Measurements from ENCODE around the gene KATNAL2. TPM values are rescaled to one million over a fixed set of nuclear protein-coding genes. Genes with fewer than 3 reads are reported as not detected.

KATNAL2 gene
- total RNA-seq, 1 donor from 2014 or later: 5.2 TPM

DNA sequence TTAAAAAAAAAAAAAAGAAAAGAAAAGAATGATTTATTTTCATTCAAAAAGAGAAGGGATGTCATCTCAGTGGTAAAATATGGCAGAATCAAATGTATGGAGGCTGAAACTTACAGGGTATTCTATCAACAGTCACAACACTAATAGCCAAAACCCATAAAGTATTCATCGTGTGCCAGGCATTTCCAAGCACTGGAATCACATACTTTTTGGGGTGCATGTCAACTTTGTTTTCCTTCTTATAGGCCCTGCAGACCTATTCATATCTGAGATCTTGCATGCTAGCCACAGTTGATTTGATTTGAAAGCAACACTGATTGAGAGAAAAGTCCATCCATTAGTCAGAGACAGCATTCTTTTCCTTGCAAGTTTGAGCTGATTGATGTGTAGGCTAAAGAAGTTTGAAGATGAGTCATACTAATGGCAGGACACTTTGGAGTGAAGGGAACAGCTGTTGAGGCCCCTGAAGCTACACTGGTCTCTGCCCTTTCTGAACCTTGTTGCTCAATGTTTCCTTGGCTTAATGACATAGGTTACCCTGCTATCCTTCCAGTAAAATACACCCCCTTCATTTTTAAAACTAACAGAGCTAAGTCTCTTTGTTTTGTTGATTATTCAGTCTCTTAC lies 22.0 kb downstream of the KATNAL2 start:
- no peak for DNase-seq (ENCODE audit: extremely low spot score in 2 of 2)
- Histone ChIP-seq H3K27me3 (no peaks in the 10 kb centered on the region), H3K36me3 (no peaks in the 10 kb centered on the region), H3K4me3 (no peak overlapping the region), H3K4me1 (peaks cover 6% of the 10 kb centered on the region), H3K27ac (no peak overlapping the region), H3K9me3 (no peaks in the 10 kb centered on the region)
- intact Hi-C loops (cut with DNase I): no loop called here
- TF ChIP-seq, protein P1, sequence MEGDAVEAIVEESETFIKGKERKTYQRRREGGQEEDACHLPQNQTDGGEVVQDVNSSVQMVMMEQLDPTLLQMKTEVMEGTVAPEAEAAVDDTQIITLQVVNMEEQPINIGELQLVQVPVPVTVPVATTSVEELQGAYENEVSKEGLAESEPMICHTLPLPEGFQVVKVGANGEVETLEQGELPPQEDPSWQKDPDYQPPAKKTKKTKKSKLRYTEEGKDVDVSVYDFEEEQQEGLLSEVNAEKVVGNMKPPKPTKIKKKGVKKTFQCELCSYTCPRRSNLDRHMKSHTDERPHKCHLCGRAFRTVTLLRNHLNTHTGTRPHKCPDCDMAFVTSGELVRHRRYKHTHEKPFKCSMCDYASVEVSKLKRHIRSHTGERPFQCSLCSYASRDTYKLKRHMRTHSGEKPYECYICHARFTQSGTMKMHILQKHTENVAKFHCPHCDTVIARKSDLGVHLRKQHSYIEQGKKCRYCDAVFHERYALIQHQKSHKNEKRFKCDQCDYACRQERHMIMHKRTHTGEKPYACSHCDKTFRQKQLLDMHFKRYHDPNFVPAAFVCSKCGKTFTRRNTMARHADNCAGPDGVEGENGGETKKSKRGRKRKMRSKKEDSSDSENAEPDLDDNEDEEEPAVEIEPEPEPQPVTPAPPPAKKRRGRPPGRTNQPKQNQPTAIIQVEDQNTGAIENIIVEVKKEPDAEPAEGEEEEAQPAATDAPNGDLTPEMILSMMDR (IDR thresholded peaks at IDR 0.05): no peak
- TF ChIP-seq POLR2AphosphoS5 (IDR thresholded peaks at IDR 0.05; ENCODE audit: insufficient read depth in 1 of 2, low read depth in 1 of 2) (no peak), POLR2A (IDR thresholded peaks at IDR 0.05) (no peak)

DNA sequence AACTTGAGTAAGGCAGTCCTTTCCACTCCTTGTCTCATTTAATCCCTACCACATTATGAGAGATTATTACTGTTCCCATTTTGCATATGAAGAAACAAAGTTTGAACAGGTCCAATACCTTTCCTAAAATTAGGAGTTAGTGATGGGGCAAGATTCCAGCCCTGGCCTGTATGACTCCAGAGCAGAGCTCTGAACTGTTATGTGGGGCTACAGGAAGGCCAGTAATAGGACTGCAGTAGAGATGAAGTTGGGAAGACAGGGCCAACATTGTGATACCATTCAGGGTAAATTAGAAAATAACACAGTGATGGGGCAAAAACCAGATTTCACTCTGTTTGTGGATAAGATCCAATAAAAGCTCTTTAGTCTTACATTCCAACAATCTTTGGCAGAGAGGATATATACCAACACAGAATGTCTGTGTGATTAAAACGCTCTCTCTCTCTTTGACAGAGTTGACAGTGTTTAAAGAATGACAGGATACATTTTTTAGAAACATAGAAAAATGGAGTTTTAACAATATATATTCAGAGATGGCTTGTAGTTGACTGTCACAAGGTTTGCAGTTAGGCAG lies 22.7 kb downstream of the KATNAL2 start:
- no peak overlapping the region for H3K4me3 ChIP-seq
- TF ChIP-seq POLR2AphosphoS5 (IDR thresholded peaks at IDR 0.05; ENCODE audit: insufficient read depth in 1 of 2, low read depth in 1 of 2) (no peak), POLR2A (IDR thresholded peaks at IDR 0.05) (no peak)
- no peak overlapping the region for H3K27ac ChIP-seq
- no peaks in the 10 kb centered on the region for H3K27me3 ChIP-seq
- H3K36me3 ChIP-seq: no peaks in the 10 kb centered on the region
- intact Hi-C loops (cut with DNase I): no loop called here
- DNase-seq (ENCODE audit: extremely low spot score in 2 of 2): no peak
- no peaks in the 10 kb centered on the region for H3K9me3 ChIP-seq
- H3K4me1 ChIP-seq: peaks cover 6% of the 10 kb centered on the region

DNA sequence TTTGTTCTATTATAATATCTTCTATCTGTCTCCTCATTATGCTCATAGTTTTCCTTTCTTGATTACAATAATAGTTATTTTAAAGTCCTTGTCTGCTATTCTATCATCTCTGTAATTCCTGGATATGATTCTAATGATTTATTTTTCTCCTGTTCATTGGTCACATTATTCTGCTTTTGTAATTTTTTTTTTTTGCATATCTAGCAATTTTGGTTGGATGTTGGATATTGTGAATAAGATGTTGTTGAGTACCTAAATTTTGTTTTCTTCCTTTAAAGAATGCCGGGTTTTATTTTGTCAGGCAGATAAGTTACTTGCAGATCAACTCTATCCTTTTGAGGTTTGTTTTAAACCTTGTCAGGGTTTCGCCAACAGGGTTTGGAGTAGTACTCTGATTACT lies 25.2 kb downstream of the KATNAL2 start:
- no peak for TF ChIP-seq POLR2A (IDR thresholded peaks at IDR 0.05)
- no peak overlapping the region for H3K4me3 ChIP-seq
- intact Hi-C loops (cut with DNase I): no loop called here
- DNase-seq (ENCODE audit: extremely low spot score in 2 of 2): no peak
- no peak overlapping the region for H3K27ac ChIP-seq
- H3K27me3 ChIP-seq: no peaks in the 10 kb centered on the region
- H3K36me3 ChIP-seq: no peaks in the 10 kb centered on the region
- H3K9me3 ChIP-seq: no peaks in the 10 kb centered on the region
- peaks cover 6% of the 10 kb centered on the region for H3K4me1 ChIP-seq

DNA sequence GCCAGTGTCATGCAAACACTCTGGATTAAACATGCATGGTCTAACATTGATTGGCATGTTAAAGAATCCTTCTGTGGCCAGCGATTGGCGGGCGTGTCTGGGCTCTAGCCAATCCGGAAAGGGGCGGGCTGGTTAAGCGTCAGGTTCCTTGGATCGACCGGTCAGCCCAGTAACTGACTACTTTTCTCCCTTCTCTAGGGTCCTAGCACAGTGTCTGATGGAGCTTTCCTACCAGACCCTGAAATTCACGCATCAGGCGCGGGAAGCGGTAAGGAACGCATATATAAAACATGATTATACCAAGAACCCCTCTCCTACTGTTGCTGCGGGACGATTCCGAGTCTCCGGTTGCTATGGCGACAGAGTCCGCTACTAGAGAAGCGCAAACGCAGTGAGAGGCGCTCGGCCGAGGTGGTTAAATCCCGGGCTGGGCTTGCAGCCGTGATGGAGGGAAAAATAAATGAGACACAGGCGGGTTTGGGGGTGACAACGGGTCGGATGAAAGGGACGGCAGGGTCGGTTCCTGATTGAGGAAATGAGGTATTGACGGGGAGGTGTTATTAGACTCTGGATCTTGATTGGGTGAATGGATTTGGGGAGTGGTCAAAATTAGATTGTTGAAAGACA lies 29.4 kb downstream of the KATNAL2 start:
- no peaks in the 10 kb centered on the region for H3K4me1 ChIP-seq
- peak overlapping the region; percentile 46 to 52 for H3K4me3 ChIP-seq
- no peak overlapping the region for H3K27ac ChIP-seq
- no peaks in the 10 kb centered on the region for H3K36me3 ChIP-seq
- H3K9me3 ChIP-seq: no peaks in the 10 kb centered on the region
- no peaks in the 10 kb centered on the region for H3K27me3 ChIP-seq
- TF ChIP-seq POLR2A (IDR thresholded peaks at IDR 0.05) (no peak), POLR2AphosphoS5 (IDR thresholded peaks at IDR 0.05; ENCODE audit: insufficient read depth in 1 of 2, low read depth in 1 of 2) (no peak)
- TF ChIP-seq, protein P1 (IDR thresholded peaks at IDR 0.05): no peak
- DNase-seq (ENCODE audit: extremely low spot score in 2 of 2): no peak
- intact Hi-C loops (cut with DNase I): no loop called here

DNA sequence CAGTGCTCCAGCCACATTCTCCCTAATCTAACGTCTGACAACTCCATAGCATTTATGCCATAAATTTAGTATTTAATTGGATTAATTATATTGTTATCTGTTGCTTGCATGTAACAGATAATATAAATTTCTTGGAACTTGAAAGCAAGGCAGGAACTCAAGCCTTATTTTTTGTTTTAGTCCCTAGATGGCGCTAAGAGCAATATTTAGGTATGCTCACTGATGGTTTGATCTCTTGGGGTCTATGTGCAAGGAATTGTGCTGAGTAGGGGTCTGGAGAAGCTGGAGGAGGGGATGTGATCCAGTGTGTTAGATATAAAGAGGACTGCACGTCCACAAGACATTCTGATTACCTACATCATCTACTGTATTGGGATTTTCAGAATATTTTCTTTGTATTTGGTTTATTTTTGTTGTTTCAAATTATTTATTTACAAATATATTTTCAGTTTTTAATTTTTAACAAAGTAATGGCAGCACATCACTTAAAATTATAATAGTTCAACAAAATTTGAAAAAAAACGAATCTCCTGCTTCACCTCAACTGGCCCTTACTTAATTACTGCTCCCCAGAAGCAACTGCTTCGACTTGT lies 32.8 kb downstream of the KATNAL2 start:
- H3K36me3 ChIP-seq: no peaks in the 10 kb centered on the region
- H3K4me1 ChIP-seq: no peaks in the 10 kb centered on the region
- DNase-seq (ENCODE audit: extremely low spot score in 2 of 2): no peak
- H3K9me3 ChIP-seq: no peaks in the 10 kb centered on the region
- no peaks in the 10 kb centered on the region for H3K27me3 ChIP-seq
- H3K27ac ChIP-seq: no peak overlapping the region
- no peak overlapping the region for H3K4me3 ChIP-seq
- intact Hi-C loops (cut with DNase I): no loop called here
- no peak for TF ChIP-seq POLR2AphosphoS5 (IDR thresholded peaks at IDR 0.05; ENCODE audit: insufficient read depth in 1 of 2, low read depth in 1 of 2)

DNA sequence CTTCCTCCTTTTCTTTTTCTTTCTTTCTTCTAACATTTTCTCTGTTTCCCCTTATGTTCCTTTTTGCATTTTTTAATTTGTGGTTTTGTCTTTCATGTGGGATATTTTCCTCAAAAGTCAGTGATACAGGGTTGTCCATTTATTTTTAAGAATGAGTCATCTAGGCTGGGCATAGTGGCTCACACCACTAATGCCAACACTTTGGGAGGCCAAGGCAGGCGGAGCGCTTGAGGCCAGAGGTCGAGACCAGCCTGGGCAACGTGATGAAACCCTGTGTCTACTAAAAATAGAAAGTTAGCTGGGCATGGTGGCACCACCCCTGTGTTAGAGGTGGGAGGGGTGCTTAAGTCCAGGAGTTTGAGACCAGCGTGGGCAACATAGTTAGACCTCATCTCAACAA lies 35.8 kb downstream of the KATNAL2 start:
- Histone ChIP-seq H3K9me3 (no peaks in the 10 kb centered on the region), H3K4me3 (no peak overlapping the region), H3K27me3 (no peaks in the 10 kb centered on the region), H3K4me1 (no peaks in the 10 kb centered on the region), H3K27ac (no peak overlapping the region), H3K36me3 (no peaks in the 10 kb centered on the region)
- TF ChIP-seq POLR2AphosphoS5 (IDR thresholded peaks at IDR 0.05; ENCODE audit: insufficient read depth in 1 of 2, low read depth in 1 of 2) (no peak), POLR2A (IDR thresholded peaks at IDR 0.05) (no peak)
- TF ChIP-seq, protein P1 (IDR thresholded peaks at IDR 0.05): no peak
- DNase-seq (ENCODE audit: extremely low spot score in 2 of 2): no peak
- intact Hi-C loops (cut with DNase I): no loop called here
